NCI-H2196 treated with DMSO at 0.1 percent for 48 hours (cell line): Measurements from ENCODE around the gene CCDC24.

Experiments used
- DNase-seq: peaks from one replicate; lab custom pipeline; 2025; ENCODE audit not compliant: unreplicated experiment; lab: John Stamatoyannopoulos, UW

Gene CCDC24

DNA sequence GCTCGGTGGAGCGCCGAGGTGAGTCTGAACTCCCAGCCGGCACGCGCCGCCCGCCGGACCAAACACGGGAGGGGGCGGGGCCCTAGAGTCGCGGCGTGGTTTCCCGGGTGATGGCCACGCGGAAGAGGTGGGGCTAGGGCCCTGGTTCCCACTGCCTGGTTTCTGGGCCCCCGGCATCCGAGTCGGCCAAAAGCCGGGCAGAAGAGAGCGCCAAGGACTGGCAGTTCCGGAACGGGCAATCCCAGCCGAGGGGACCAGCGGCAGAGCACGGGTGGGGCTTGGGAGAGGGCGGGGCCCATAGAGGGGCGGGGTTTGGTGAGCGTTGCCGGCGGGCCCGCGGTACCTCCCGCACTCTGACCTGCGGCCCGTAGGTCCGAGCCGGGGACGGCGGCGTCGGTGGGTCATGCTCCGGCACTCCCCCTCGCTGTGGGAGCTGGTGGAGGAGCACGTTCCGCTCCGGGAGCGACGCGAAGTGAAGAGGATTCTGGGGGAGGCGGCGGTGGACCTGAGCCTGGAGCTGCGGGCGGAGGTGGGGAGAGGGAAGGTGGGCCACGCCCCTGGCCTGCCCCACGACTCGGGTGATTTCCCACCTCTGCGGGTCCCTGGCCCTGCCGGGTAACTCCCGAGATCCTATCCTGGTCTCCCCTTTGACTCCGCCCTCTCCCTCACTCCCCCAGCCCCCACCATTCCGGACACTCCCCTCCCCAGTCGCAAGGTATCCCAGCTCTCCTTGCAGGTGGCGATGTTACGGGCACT lies at the start of gene CCDC24:
TSS of gene CCDC24 (plus strand) at position 124 of the 756 bp plus-strand sequence. CDS start at position 404, 280 bp downstream.
- DNase-seq, result peak; percentile 87

DNA sequence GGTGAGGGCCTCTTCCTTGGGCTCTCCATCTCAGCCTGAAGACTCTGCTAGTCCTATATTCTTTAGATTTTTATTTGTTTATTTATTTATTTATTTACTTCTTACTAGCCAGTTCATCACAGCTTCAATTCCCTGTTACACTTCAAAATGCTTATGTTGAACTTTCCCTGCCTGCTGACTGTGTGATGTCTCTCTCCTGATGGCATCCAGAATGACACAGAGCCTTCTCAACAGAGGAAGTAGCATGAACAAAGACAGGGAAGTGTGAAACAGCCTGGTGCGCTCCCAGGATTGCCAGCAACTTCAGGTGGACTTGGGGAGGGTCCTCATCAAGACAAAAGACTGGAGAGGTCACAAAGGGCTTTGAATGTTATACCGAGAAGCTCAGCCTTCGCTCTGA lies 49.0 kb upstream of the CCDC24 start:
- no peak for DNase-seq

DNA sequence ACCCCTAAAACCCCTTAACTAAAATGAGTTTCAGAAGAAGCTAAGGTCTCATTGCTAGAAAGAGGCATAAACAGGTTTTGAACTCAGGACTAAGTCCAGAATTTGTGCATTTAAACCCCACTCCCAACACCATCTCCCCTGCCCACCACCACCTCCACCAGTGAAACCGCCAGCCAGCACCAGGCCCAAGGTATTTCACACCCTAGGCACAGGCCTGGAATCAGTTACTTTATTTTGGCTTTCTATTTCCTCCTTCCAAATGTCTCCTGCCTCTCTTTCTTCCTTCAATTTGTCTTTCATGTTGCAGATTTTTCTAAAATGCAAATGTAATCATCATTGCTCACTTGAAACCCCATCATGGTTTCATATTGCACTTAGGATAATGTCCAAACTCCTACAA lies 46.5 kb upstream of the CCDC24 start:
- no peak for DNase-seq

DNA sequence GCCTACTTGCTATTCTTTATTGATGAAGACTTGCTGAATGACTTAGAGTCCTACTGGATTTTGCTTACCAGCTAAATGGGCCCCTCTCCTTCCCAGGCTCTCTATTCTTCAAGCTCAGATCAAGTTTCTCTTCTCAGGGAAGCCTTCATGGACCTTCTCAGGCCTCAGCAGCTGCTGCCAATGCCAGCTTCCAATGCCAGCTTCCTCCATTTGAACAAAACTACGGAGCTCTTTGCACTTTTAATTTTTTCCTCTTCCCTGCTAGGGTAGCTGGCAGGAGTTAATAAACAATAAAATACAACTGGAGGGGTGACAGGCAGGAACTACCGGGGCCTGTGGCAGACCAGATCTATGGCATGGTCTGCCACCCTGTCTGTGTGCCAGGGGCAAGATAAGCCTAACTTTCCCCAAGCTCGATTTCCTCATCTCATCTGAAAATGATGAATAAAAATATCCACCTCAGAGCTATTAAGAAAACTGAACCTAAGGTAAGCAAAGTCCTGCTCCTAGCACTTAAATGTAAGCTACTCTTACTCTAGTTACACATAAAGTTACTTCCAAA lies 45.6 kb upstream of the CCDC24 start:
- DNase-seq, result no peak

DNA sequence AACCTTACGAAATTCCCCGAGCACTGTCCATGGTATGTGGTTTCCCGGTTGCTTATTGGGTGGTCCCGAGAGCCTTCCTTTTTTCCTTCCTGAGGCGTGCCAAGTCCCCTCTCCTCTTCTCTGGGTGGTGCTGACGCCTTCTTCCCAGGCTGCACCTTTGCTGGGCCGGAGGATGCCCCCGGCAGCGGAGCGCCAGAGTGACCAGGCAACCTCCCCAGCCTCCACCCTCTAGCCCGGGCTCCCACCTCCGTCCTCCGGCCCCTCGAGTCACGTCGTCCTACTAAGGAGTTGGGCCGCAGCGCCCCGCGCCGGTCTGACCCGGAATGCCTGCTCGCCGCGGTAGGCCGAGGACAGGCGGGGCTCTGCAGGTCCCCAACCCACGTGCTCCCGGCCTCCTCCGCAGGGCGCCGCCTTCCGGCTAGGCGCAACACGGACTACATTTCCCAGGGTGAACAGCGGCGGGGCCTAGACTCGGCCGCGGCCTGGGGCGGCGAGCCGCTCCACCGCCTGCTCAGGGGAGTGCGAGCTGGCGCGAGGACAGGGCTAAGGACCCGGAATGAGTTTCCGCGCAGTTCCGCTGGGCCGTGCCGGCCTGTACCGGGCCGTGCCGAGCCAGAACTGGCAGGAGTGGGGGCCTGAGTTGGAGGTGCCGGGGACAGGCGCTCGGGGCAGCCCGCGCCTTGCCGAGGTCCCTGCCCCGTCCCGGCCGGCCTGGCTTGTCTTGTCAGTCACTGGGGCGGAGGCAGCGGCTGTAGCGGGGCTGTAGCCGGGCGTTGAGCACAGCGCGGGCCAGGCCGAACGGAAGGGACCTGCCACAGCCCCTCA lies 45.0 kb upstream of the CCDC24 start, which contains the start of gene IPO13:
TSS of gene IPO13 (plus strand) at position 715 of the 825 bp plus-strand sequence. CDS start 651 bp downstream, outside the sequence.
- DNase-seq, result peak; percentile 98

DNA sequence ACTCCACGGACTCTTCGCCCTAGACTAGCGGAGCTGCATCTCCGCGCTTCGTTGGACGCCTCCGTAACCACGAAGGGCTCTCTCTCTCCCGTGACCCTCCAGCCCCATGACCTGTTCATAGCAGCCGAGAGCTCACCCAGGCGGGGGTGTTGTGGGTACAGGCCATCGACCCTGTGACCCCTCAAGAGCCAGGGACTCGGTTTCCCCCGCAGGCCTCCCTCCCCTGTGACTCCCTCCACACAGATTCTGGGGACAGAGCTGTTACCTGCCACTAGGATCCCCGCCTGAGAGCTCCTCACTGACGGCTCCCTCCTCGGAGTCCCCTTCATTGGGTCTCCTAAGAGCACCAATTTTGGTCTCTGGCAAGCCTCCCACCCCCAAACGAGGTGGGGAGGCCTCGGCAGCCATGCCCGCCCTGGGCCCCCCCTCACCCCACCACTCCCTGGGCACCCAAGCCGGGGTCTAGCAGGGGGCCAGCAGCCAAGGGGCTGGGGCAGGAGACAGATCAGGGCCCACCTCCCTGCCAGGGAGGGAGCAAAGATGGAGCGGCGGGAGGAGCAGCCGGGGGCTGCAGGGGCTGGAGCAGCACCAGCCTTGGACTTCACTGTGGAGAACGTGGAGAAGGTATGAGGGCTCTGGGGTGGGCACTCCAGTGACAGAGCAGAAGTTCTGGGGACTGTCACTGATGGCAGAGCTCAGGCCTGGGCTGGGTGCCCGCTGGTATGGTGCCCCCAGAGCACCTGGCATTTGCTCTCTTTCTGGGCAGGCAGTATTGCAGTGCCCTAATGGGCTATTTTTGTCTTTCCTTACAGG lies 44.1 kb upstream of the CCDC24 start:
- no peak for DNase-seq

DNA sequence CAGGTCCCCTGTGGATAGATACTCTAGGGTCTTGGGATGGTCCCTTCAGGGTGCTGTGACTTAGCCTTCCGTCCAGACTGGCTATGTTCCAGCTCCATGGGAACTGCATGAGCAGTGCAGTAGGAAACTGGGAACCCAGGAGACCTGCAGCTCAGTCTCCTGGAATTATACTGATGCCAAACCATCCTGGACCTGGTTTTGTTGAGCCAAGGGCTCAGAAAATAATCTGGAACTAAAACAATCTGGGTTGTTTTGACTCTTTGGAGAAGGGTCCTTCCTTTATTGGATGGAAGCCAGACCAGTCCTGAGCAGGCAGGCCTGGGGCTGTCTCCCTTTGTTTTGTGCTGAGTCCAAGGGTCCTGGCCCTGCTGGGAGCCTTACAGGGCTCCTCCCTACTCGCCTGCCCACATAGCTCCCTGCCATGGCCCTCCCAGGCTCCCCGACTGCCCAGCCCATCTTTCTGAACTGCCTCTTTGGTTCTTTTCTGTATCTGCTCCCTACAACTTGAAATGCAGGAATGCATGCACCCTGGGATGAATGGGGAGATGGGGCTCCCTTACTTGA lies 43.4 kb upstream of the CCDC24 start:
- DNase-seq, result no peak

DNA sequence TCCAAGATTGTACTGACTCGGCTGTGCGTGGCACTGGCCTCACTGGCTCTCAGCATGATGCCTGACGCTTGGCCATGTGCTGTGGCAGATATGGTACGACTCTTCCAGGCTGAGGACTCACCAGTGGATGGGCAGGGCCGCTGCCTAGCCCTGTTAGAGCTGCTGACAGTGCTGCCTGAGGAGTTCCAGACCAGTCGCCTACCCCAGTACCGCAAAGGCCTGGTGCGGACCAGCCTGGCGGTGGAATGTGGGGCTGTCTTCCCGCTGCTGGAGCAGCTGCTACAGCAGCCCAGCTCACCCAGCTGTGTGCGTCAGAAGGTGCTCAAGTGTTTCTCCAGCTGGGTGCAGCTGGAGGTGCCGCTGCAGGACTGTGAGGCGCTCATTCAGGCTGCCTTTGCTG lies 41.7 kb upstream of the CCDC24 start:
- no peak for DNase-seq

DNA sequence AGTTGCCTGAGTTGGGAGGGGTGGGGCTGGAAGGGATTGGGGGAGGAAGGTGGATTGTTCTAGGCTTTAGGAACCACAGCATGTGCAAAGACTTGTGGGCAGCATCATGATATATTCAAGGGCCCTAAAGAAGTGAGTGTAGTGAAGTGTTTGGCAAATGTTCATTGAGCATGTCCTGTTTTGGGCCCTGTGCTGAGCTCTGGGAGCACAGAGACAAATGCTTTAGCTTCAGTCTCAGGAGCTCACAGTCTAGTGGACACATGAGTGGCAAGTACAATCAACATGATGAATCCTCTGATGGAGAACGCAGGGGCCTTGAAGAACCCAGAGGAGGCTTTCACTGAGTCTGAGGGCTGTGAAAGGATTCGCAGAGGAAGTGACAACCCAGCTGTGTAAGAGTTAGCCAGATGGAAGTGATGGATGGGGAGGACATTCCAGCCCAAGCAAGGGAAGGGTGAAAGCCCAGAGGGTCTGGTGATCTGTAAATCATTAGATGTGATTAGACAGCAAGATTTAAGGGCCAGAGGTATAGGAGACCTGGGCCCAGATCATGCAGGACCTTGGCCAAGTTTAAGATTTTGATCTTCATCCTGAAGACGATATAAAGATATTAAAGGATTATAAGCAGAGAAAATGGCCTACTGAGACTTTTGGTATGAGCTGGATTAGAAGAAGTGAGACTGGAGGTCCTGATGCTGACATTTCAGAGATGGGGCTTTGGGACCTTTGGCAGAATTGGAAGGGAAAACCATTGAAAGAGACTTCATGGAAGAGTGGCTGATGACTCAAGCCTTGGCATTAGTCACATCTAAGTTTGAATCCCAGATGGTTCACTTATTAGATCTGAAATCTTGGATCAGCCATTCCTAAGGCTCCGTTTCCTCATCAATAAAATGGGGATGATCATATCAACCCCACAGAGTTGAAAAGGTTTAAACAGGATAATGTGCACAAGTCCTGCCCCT lies 40.1 kb upstream of the CCDC24 start:
- DNase-seq, result no peak

DNA sequence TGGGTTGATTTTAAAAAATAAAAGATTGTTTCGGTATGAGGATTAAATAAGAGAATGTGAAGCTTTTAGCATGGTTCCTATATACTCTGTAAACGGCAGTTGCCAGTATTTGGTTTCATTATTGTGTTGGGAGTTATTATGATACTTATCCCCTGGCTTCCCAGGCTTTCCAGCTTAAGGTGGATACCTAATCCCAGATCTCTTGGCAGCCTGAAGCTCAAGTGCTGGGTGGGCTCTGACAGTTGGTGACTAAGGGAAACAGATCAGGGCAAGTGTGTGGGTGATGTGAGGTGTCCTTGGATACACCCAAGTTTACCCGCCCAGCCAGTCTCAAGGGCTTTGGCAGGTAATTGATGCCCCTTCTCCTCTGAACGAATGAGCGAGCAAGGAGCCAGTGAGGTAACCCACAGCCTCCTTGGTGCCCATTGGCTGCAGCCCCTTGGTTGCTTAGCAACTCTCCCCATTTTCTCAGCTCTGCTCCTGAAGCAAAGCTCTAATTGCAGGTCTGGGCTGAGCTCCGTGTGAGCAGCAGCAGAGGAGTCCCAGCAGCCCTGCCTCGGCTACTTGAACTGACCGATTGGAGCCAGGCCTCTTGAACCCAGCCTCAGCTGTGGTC lies 38.6 kb upstream of the CCDC24 start:
- DNase-seq, result peak; percentile 77

DNA sequence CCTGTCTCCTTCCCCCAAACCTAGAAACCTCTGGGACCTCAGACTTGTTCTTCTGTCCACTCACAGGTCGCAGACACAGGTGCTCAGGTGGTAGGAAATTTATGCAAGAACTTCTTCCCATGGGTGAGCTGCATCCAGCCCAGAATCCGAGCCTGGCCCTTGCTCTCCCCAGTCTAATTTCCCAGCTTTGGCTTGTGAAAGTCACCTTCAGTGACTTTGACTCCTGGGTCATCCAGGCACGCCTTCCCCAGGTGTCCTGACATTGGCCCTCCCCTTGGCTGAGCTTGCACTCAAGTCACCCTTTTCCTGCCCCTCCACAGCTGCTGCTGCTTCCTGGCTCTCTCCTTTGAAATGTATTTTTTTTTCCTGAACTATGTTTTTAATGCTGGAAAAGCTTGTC lies 38.0 kb upstream of the CCDC24 start:
- no peak for DNase-seq

DNA sequence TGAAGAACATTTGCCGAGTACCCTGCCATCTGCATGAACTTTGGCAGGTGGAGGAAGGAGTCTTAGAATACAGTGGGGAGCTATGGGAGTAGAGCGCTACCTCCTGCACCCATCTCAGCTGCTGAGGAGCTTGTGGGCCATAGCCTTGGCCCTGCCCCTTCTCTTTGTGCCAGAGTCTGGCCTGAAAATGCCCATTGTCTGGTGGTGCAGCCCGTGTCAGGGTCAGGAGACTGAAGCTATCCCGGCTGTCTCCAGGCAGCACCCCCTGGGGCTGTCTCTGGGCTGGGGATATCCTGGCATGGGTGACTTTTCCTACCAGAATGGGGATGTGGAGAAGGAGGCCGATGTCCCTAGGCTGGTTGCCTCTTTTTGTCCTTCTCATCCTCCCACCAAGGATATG lies 37.4 kb upstream of the CCDC24 start:
- DNase-seq, result no peak

DNA sequence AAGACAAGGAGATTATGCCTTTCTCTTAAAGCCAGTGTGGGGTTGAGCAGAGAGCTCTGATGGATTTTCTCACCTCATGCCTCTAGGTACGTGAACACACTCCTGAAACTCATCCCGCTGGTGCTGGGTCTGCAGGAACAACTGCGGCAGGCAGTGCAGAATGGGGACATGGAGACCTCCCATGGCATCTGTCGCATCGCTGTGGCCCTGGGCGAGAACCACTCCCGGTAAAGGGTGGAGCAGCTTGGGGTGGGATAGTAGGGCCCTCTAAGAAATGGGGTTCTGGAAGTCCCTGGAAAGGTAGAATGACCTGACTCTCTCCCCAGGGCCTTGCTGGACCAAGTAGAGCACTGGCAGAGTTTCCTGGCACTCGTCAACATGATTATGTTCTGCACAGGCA lies 35.2 kb upstream of the CCDC24 start:
- DNase-seq, result no peak

DNA sequence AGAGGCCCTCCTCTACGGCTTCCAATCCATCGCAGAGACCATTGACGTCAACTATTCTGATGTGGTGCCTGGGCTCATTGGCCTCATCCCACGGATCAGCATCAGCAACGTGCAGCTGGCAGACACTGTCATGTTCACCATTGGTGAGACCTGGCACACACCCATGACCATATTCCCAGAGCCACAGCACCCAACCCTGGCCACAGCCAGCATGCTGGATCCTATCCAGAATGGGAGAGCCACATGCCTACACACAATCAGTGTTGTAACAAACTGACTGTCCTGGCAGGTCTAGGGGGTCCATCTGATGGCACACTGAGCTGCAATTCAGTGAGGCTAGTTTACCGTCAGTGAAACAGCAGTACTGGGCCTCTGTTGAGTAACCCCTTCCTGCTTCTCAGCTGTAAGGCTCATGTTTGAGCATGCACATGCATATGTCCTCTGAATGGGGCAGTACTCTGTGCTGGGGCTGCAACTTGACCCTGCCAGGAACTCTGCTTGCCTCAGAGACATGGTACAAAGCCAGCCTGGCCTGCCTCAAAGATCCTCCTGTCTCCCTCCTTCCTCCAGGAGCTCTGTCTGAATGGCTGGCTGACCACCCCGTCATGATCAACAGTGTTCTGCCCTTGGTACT lies 33.9 kb upstream of the CCDC24 start:
- no peak for DNase-seq

DNA sequence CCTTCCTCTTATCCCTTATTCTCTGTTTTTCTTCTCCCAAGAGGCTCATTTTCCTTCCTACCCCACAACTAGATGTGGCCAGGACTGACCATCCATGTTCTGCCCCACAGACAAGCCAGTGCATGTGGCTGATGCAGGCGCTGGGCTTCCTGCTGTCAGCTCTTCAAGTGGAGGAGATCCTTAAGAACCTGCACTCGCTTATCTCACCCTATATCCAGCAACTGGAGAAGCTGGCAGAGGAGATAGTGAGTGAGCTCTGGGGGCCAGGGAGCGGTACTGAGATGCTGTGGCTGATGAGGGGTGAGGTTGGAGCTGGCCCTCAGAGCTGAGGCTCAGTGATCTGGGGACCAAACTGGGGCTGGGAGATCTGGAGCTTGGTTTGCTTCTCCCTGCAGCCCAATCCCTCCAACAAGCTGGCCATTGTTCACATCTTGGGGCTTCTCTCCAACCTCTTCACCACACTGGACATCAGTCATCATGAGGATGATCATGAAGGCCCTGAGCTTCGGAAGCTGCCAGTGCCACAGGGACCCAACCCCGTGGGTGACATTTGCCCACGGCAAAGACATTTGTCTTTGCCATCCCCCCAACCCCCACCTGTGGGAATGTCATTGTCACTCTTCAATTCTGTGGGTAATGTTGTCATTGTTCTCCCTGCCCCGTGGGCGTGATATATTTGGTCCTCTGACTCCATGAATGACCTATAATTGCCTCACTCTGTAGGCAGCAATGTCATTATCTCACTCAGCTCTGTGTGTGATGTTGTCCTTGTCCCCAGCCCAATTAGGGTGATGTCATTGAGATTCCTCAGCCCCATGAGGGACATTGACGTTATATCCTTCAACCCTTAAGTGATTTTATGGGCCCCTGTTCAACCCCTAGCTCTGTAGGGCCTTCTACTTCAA lies 32.8 kb upstream of the CCDC24 start:
- no peak for DNase-seq

DNA sequence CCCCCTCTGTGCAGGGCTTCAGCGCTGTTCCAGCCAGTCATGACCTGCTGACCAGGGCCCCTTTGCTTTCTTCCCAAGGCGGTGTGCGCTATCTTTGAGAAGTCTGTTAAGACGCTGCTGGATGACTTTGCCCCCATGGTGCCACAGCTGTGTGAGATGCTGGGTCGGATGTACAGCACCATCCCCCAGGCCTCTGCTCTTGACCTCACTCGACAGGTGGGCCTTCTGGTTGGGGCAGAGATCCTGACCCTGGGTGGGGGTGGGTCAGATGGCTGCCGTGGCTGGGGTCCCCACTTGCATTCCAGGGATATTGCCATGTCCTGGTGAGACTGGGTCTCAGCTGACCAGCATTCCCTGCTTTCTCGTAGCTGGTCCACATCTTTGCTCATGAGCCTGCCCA lies 30.6 kb upstream of the CCDC24 start:
- DNase-seq, result no peak

DNA sequence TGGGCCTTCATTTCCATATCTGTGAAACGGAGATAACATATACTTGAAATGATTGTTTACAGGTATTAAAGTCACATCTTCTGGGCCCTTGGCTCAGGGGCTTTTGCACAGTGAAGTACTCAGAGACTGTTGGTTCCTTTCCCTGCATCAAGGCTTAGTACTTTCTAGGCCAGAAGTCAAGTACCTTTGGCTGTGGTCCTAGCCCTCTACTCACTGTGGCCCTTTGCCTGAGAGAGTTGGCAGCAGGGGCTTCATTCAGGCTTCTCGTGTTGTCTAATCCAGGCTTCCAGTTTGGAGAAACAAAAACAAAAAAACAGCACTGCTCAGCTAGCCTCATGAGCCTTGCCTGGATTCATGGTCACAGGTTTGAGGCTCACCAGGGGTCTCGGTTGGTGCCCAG lies 29.7 kb upstream of the CCDC24 start:
- DNase-seq, result no peak

DNA sequence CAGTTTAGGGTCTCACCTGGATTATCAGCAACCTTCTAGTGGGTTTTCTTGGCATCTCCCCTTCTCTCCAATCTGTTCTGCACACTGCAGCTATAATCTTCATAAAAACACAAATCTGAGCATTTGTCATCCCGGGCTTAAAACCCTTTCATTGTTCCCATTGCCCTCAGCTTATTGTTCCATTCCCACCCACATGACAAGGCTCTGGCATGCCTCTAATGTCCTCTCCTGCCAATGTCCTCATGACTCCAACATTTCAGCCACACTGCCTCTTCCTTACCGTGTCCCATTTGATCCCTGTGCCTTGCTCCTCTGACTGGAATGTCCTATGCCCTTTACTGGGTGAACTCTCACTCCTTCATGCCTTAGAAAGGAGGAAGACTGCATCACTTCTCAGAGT lies 29.1 kb upstream of the CCDC24 start:
- DNase-seq, result no peak
